ENCODE results near the gene RSRC1.

The RSRC1 gene

GRCh38 chr3:158552124-158552523 lies 442.2 kb downstream of the RSRC1 start:
- TF ChIP-seq, protein P1, sequence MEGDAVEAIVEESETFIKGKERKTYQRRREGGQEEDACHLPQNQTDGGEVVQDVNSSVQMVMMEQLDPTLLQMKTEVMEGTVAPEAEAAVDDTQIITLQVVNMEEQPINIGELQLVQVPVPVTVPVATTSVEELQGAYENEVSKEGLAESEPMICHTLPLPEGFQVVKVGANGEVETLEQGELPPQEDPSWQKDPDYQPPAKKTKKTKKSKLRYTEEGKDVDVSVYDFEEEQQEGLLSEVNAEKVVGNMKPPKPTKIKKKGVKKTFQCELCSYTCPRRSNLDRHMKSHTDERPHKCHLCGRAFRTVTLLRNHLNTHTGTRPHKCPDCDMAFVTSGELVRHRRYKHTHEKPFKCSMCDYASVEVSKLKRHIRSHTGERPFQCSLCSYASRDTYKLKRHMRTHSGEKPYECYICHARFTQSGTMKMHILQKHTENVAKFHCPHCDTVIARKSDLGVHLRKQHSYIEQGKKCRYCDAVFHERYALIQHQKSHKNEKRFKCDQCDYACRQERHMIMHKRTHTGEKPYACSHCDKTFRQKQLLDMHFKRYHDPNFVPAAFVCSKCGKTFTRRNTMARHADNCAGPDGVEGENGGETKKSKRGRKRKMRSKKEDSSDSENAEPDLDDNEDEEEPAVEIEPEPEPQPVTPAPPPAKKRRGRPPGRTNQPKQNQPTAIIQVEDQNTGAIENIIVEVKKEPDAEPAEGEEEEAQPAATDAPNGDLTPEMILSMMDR (conservative IDR thresholded peaks at IDR 0.05; ENCODE audit: low read depth), result no peak
- ChIA-PET CTCF (no interaction called here), POLR2A (ENCODE audit: low non-redundant PET) (no interaction called here)
- DNase-seq (ENCODE audit: low spot score), result no peak
- H3K27ac ChIP-seq, result no peak overlapping the region

- TF ChIP-seq, protein P1 (conservative IDR thresholded peaks at IDR 0.05; ENCODE audit: low read depth), result no peak
- no peak overlapping the region for H3K27ac ChIP-seq
- CTCF ChIA-PET, result no interaction called here
- POLR2A ChIA-PET (ENCODE audit: low non-redundant PET), result no interaction called here
- DNase-seq (ENCODE audit: low spot score), result no peak
These were observed 449.6 kb downstream of the RSRC1 start for GRCh38 chr3:158559504-158559903.

DNA sequence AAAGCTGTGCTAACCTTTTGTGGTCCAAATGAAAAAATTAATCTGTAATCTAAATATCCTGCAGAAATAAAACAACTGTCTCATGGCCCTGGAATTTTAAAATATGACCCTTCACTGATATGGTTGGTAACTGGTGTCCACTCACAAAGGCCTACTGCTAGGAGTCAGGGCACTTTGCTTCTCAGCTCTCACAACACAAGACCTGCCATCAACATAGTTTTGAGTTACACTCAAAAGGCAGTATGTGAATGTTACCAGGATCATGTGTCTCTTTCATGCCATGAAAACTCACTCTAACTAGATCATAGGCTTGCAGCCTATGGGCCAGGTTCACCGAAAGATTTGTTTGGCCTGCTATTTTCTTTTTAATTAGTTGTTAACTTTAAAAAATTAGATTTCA lies 451.1 kb downstream of the RSRC1 start:
- no peak for DNase-seq (ENCODE audit: low spot score)
- POLR2A ChIA-PET (ENCODE audit: low non-redundant PET), result no interaction called here
- H3K27ac ChIP-seq, result no peak overlapping the region
- CTCF ChIA-PET, result no interaction called here
- TF ChIP-seq, protein P1 (conservative IDR thresholded peaks at IDR 0.05; ENCODE audit: low read depth), result no peak

DNA sequence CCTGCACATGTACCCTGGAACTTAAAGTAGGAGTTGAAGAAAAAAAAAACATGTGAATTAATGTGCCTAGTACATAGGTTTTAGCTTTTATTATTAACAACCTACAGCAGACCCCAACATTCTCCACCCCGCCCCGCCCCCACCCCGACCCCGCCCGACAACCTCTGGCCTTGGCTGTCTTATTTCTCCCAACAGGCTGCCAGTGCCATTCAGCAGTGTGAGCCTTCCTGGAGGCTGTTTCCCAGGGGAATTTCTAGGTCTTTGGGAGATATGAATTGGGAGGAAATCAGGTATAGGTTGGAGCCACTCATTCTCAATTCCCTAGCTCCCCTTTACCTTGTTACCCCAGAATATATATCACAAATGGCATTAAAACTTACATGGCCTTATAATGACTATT lies 452.8 kb downstream of the RSRC1 start:
- DNase-seq (ENCODE audit: low spot score), result no peak
- H3K27ac ChIP-seq, result no peak overlapping the region
- TF ChIP-seq, protein P1 (conservative IDR thresholded peaks at IDR 0.05; ENCODE audit: low read depth), result no peak
- ChIA-PET CTCF (interaction anchor here (0.5 kb wide), 1 partner anchor 300 kb away, joined by 4 read pairs; no protein-coding TSS in a partner anchor), POLR2A (ENCODE audit: low non-redundant PET) (interaction anchor here (0.7 kb wide), 1 partner anchor 8 kb away, joined by 4 read pairs; the partner anchor contains the start of gene MLF1)

DNA sequence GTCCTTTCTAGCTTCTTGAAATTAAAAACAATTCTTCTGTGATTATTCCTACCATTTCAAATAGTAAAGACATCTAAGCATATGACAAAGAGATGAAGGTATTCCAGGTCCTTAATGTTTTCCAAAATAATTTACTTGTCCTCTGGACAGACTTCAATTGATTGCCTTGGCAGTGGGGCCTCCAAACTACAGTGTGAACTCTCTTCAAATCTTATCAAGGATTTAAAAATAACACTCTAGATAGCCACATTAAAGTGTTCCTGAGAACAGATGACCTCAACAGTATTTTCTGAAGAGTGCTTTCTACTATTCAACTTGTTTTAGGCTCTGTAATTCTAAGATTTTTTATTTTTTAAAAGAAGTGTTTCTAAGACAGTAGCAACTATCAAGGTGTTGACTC lies 453.2 kb downstream of the RSRC1 start:
- DNase-seq (ENCODE audit: low spot score), result no peak
- POLR2A ChIA-PET (ENCODE audit: low non-redundant PET), result no interaction called here
- CTCF ChIA-PET, result no interaction called here
- H3K27ac ChIP-seq, result no peak overlapping the region
- TF ChIP-seq, protein P1 (conservative IDR thresholded peaks at IDR 0.05; ENCODE audit: low read depth), result no peak

- TF ChIP-seq, protein P1 (conservative IDR thresholded peaks at IDR 0.05; ENCODE audit: low read depth), result no peak
- ChIA-PET CTCF (no interaction called here), POLR2A (ENCODE audit: low non-redundant PET) (no interaction called here)
- no peak overlapping the region for H3K27ac ChIP-seq
- no peak for DNase-seq (ENCODE audit: low spot score)
These were observed 455.2 kb downstream of the RSRC1 start for GRCh38 chr3:158565076-158565475.

GRCh38 chr3:158568784-158569183 lies 458.9 kb downstream of the RSRC1 start:
- no peak overlapping the region for H3K27ac ChIP-seq
- ChIA-PET CTCF (no interaction called here), POLR2A (ENCODE audit: low non-redundant PET) (no interaction called here)
- TF ChIP-seq, protein P1 (conservative IDR thresholded peaks at IDR 0.05; ENCODE audit: low read depth), result no peak
- peak; percentile 24 for DNase-seq (ENCODE audit: low spot score)

Measured in RWPE1 (cell line).